ENCODE results near the gene IP6K2. TPM values are rescaled to one million over a fixed set of nuclear protein-coding genes. Genes with fewer than 3 reads are reported as not detected.

The IP6K2 gene
- total RNA-seq, 5 donors from 2014 or later (not counting 1 experiment from before 2014, with no cell fraction given), result 69.0 to 95.7 (median 77.6) TPM

GRCh38 chr3:48685603-48686511 is 31.2 kb downstream of the IP6K2 start, which contains the start of gene NCKIPSD:
NCKIPSD (minus strand) TSS chr3:48685915; CDS start chr3:48685807, 108 bp downstream.
- Mint-ChIP-seq H3K4me1 (peaks cover 22 to 35% (median 32%) of the 10 kb centered on the region in 3 donors), H3K27ac (peak within 1 kb of the TSS; percentile 87 to 89), H3K27me3 (no peaks in the 10 kb centered on the region), H3K9me3 (no peaks in the 10 kb centered on the region), H3K4me3 (peak within 1 kb of the TSS; percentile 82 to 89 (median 86)), H3K36me3 (peaks cover 30% of the 10 kb centered on the region)
- ATAC-seq (replicated peaks in 1 of 4), result peak; percentile 87 to 96 (median 93)
- no peaks in the 10 kb centered on the region for H3K27me3 ChIP-seq (replicated peaks in 1 of 2; ENCODE audit: control insufficient read depth in 2 of 2, extremely low read depth in 1 of 2, insufficient read depth in 2 of 2, low read length in 1 of 2)
- CTCF ChIA-PET, result interaction anchor here (0.7 to 1.2 kb wide), 4 partner anchors 31 to 461 kb away, joined by 3 read pairs; partner anchors contain the start of genes IP6K2 (in 1 of the 2) and SLC26A6 (in 1 of the 2)
- peaks cover 0 to 49% of the 10 kb centered on the region in 2 donors for H3K36me3 ChIP-seq (ENCODE audit: control insufficient read depth in 2 of 2, extremely low read depth in 1 of 2, insufficient read depth in 1 of 2, low read length in 1 of 2)
- H3K4me1 ChIP-seq (ENCODE audit: control insufficient read depth in 1 of 2, extremely low read depth in 1 of 2, insufficient read depth in 2 of 2, low read length in 2 of 2), result peaks cover 4 to 30% of the 10 kb centered on the region in 2 experiments
- H3K9me3 ChIP-seq, result no peaks in the 10 kb centered on the region
- H3K4me3 ChIP-seq (ENCODE audit: control insufficient read depth in 1 of 2, extremely low read depth in 1 of 2, low read length in 1 of 2), result peak within 1 kb of the TSS; percentile 66 to 71
- peak; percentile 76 to 95 (median 89) for DNase-seq
- H3K27ac ChIP-seq (ENCODE audit: low read length), result peak within 1 kb of the TSS; percentile 44
- under 1% methylated on average over 85 of the region's 97 CpGs for WGBS (ENCODE audit: insufficient coverage)
- POLR2A ChIA-PET, result no interaction called here

GRCh38 chr3:48685293-48685602 is 31.8 kb downstream of the IP6K2 start:
- peaks cover 27 to 41% (median 38%) of the 10 kb centered on the region in 3 donors for H3K4me1 Mint-ChIP-seq
- H3K9me3 Mint-ChIP-seq, result no peaks in the 10 kb centered on the region
- H3K27me3 Mint-ChIP-seq, result no peaks in the 10 kb centered on the region
- ChIA-PET CTCF (interaction anchor here in 1 of 2 donors (1.2 kb wide), 1 partner anchor 50 kb away, joined by 3 read pairs; the partner anchor contains the start of gene SLC26A6), POLR2A (no interaction called here)
- Histone ChIP-seq H3K4me1 (ENCODE audit: control insufficient read depth in 1 of 2, extremely low read depth in 1 of 2, insufficient read depth in 2 of 2, low read length in 2 of 2) (peaks cover 4 to 30% of the 10 kb centered on the region in 2 experiments), H3K27me3 (replicated peaks in 1 of 2; ENCODE audit: control insufficient read depth in 2 of 2, extremely low read depth in 1 of 2, insufficient read depth in 2 of 2, low read length in 1 of 2) (no peaks in the 10 kb centered on the region), H3K27ac (ENCODE audit: low read length) (peak overlapping the region; percentile 38), H3K9me3 (no peaks in the 10 kb centered on the region), H3K4me3 (ENCODE audit: control insufficient read depth in 1 of 2, extremely low read depth in 1 of 2, low read length in 1 of 2) (peak overlapping the region; percentile 66 to 71), H3K36me3 (ENCODE audit: control insufficient read depth in 2 of 2, extremely low read depth in 1 of 2, insufficient read depth in 1 of 2, low read length in 1 of 2) (peaks cover 0 to 51% of the 10 kb centered on the region in 2 donors)
- peak overlapping the region in 1 of 2 donors; percentile 52 for H3K27ac Mint-ChIP-seq
- H3K4me3 Mint-ChIP-seq, result peak overlapping the region; percentile 82 to 89 (median 86)
- peaks cover 36% of the 10 kb centered on the region for H3K36me3 Mint-ChIP-seq
- ATAC-seq (replicated peaks in 1 of 4), result no peak
- DNase-seq, result no peak
- WGBS (ENCODE audit: insufficient coverage), result 15% methylated on average over 13 of the region's 13 CpGs

DNA sequence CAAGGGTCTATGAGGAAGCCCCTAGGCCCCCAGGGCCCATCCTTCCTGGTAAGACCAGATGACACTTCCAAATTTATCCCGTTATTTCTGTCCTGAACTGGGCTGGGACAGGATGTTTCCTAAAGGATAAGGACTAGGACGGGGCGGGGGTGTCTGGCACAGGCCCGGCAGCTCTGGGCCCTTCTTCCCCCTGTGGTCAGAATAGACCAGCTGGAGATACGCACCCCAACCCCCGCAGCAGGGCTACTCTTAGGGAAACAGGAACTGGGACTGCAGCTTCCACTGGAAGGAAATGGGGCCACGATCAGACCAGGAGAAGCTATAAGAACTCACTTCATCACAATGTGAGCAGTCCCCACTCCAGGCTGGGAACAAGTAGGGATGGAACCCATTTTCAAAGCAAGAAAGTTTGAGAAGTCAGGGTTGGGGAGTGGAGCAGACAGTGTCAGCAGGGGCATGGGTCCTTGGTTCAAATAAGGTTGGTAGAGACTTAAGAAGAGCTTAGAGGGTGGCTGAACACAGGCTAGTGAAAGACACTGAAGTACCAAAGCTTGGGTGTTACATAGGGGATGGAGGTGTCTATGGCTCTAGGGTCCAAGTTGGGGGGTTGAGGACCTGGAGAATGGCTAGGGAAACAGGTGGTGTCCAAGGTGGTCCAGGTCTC is 32.4 kb downstream of the IP6K2 start:
- Mint-ChIP-seq H3K27me3 (no peaks in the 10 kb centered on the region), H3K27ac (peak overlapping the region; percentile 67 to 77), H3K36me3 (peaks cover 36% of the 10 kb centered on the region), H3K9me3 (no peaks in the 10 kb centered on the region), H3K4me1 (peaks cover 28 to 46% (median 45%) of the 10 kb centered on the region in 3 donors), H3K4me3 (peak overlapping the region; percentile 82 to 86 (median 83))
- DNase-seq (no peak), ATAC-seq (replicated peaks in 1 of 4) (no peak)
- 75% methylated on average over 6 of the region's 7 CpGs for WGBS (ENCODE audit: insufficient coverage)
- Histone ChIP-seq H3K27ac (ENCODE audit: low read length) (no peak overlapping the region), H3K9me3 (no peaks in the 10 kb centered on the region), H3K4me3 (ENCODE audit: control insufficient read depth in 1 of 2, extremely low read depth in 1 of 2, low read length in 1 of 2) (peak overlapping the region in 1 of 2 donors; percentile 3), H3K4me1 (ENCODE audit: control insufficient read depth in 1 of 2, extremely low read depth in 1 of 2, insufficient read depth in 2 of 2, low read length in 2 of 2) (peaks cover 4 to 34% of the 10 kb centered on the region in 2 experiments), H3K27me3 (replicated peaks in 1 of 2; ENCODE audit: control insufficient read depth in 2 of 2, extremely low read depth in 1 of 2, insufficient read depth in 2 of 2, low read length in 1 of 2) (no peaks in the 10 kb centered on the region), H3K36me3 (ENCODE audit: control insufficient read depth in 2 of 2, extremely low read depth in 1 of 2, insufficient read depth in 1 of 2, low read length in 1 of 2) (peaks cover 0 to 50% of the 10 kb centered on the region in 2 donors)
- ChIA-PET POLR2A (no interaction called here), CTCF (interaction anchor here (0.5 to 0.8 kb wide), 6 partner anchors 13 to 454 kb away, joined by 3 to 4 read pairs (median 3); partner anchors contain the start of genes IP6K2 (in 1 of the 2) and QRICH1 (in 1 of the 2))

GRCh38 chr3:48684054-48684349 is 33.0 kb downstream of the IP6K2 start:
- Mint-ChIP-seq H3K36me3 (peaks cover 37% of the 10 kb centered on the region), H3K4me3 (peak overlapping the region; percentile 62 to 86 (median 82)), H3K27me3 (no peaks in the 10 kb centered on the region), H3K9me3 (no peaks in the 10 kb centered on the region), H3K27ac (no peak overlapping the region), H3K4me1 (peaks cover 33 to 51% (median 49%) of the 10 kb centered on the region in 3 donors)
- peaks cover 4 to 39% of the 10 kb centered on the region in 2 experiments for H3K4me1 ChIP-seq (ENCODE audit: control insufficient read depth in 1 of 2, extremely low read depth in 1 of 2, insufficient read depth in 2 of 2, low read length in 2 of 2)
- peaks cover 0 to 49% of the 10 kb centered on the region in 2 donors for H3K36me3 ChIP-seq (ENCODE audit: control insufficient read depth in 2 of 2, extremely low read depth in 1 of 2, insufficient read depth in 1 of 2, low read length in 1 of 2)
- no peak for DNase-seq
- no peak overlapping the region for H3K4me3 ChIP-seq (ENCODE audit: control insufficient read depth in 1 of 2, extremely low read depth in 1 of 2, low read length in 1 of 2)
- WGBS (ENCODE audit: insufficient coverage), result 95% methylated on average over 4 of the region's 8 CpGs
- ATAC-seq (replicated peaks in 1 of 4), result no peak
- POLR2A ChIA-PET, result no interaction called here
- H3K27me3 ChIP-seq (replicated peaks in 1 of 2; ENCODE audit: control insufficient read depth in 2 of 2, extremely low read depth in 1 of 2, insufficient read depth in 2 of 2, low read length in 1 of 2), result no peaks in the 10 kb centered on the region
- CTCF ChIA-PET, result interaction anchor here (0.5 to 0.8 kb wide), 7 partner anchors 14 to 1152 kb away, joined by 3 to 4 read pairs (median 3); partner anchors contain the start of genes IP6K2 (in 1 of the 2) and QRICH1 (in 1 of the 2)
- H3K9me3 ChIP-seq, result no peaks in the 10 kb centered on the region
- H3K27ac ChIP-seq (ENCODE audit: low read length), result no peak overlapping the region

GRCh38 chr3:48682786-48683185 is 34.2 kb downstream of the IP6K2 start:
- H3K36me3 Mint-ChIP-seq, result peaks cover 37% of the 10 kb centered on the region
- CTCF ChIA-PET, result no interaction called here

More at GRCh38 chr3:48682786-48683185, 34.2 kb downstream of the IP6K2 start:
- 96% methylated on average over 9 of the region's 9 CpGs for WGBS (ENCODE audit: insufficient coverage)
- H3K27me3 ChIP-seq (replicated peaks in 1 of 2; ENCODE audit: control insufficient read depth in 2 of 2, extremely low read depth in 1 of 2, insufficient read depth in 2 of 2, low read length in 1 of 2), result no peaks in the 10 kb centered on the region
- H3K4me1 ChIP-seq (ENCODE audit: control insufficient read depth in 1 of 2, extremely low read depth in 1 of 2, insufficient read depth in 2 of 2, low read length in 2 of 2), result peaks cover 4 to 39% of the 10 kb centered on the region in 2 experiments
- no peak overlapping the region for H3K4me3 Mint-ChIP-seq
- DNase-seq, result no peak
- H3K4me3 ChIP-seq (ENCODE audit: control insufficient read depth in 1 of 2, extremely low read depth in 1 of 2, low read length in 1 of 2), result no peak overlapping the region
- peaks cover 7 to 48% of the 10 kb centered on the region in 2 donors for H3K36me3 ChIP-seq (ENCODE audit: control insufficient read depth in 2 of 2, extremely low read depth in 1 of 2, insufficient read depth in 1 of 2, low read length in 1 of 2)
- H3K27ac Mint-ChIP-seq, result no peak overlapping the region
- POLR2A ChIA-PET, result no interaction called here
- H3K4me1 Mint-ChIP-seq, result peaks cover 33 to 53% (median 49%) of the 10 kb centered on the region in 3 donors
- no peaks in the 10 kb centered on the region for H3K27me3 Mint-ChIP-seq
- no peaks in the 10 kb centered on the region for H3K9me3 Mint-ChIP-seq
- no peak overlapping the region for H3K27ac ChIP-seq (ENCODE audit: low read length)
- H3K9me3 ChIP-seq, result no peaks in the 10 kb centered on the region
- ATAC-seq (replicated peaks in 1 of 4), result no peak
